OCI-LY1 (cell line): Measurements from ENCODE around the gene VWDE.

Experiments
- H2AFZ ChIP-seq: fragments of 200-600 bp; sonication (generic), shearing (Covaris generic); 2 replicates; pipeline ENCODE4 v1.6.0; 2014; ENCODE audit warnings: antibody characterized with exemption, mild to moderate bottlenecking, low read length
- H3F3A ChIP-seq: fragments of 200-600 bp; sonication (generic), shearing (Covaris generic); 2 replicates; pipeline ENCODE4 v1.6.0; 2014; ENCODE audit warnings: mild to moderate bottlenecking, antibody characterized with exemption, low read length, moderate library complexity; ENCODE audit not compliant: insufficient read depth
- H3K27ac ChIP-seq: fragments of 200-600 bp; sonication (generic); 2 replicates; pipeline ENCODE4 v1.5.1; 2014; ENCODE audit warnings: low read length, mixed run types, mild to moderate bottlenecking, low read depth; ENCODE audit not compliant: poor library complexity, severe bottlenecking
- H3K27me3 ChIP-seq: fragments of 200-600 bp; sonication (generic); 2 replicates; pipeline ENCODE4 v1.6.0; 2014; ENCODE audit warnings: antibody characterized with exemption, mild to moderate bottlenecking, low read length, moderate library complexity; ENCODE audit not compliant: insufficient read depth
- H3K36me3 ChIP-seq: fragments of 200-600 bp; sonication (generic); 2 replicates; pipeline ENCODE4 v1.6.1; 2014; ENCODE audit warnings: mild to moderate bottlenecking, antibody characterized with exemption, low read length, moderate library complexity, mixed read lengths; ENCODE audit not compliant: insufficient read depth
- H3K4me1 ChIP-seq: fragments of 200-600 bp; sonication (generic); 2 replicates; pipeline ENCODE4 v1.5.1; 2014; ENCODE audit warnings: mild to moderate bottlenecking, low read length, moderate library complexity; ENCODE audit not compliant: insufficient read depth, severe bottlenecking
- H3K4me2 ChIP-seq: fragments of 200-600 bp; sonication (generic), shearing (Covaris generic); 2 replicates; pipeline ENCODE4 v1.6.1; 2014; ENCODE audit warnings: low read length
- H3K4me3 ChIP-seq: fragments of 200-600 bp; sonication (generic); 2 replicates; pipeline ENCODE4 v1.5.1; 2014; ENCODE audit warnings: low read length, low read depth, mild to moderate bottlenecking, mixed read lengths; ENCODE audit not compliant: poor library complexity, severe bottlenecking
- H3K79me2 ChIP-seq: fragments of 200-600 bp; shearing (Covaris generic); 2 replicates; pipeline ENCODE4 v1.6.1; 2016; ENCODE audit warnings: mixed run types, low read length, mixed read lengths; ENCODE audit not compliant: insufficient read depth
- H3K9ac ChIP-seq: fragments of 200-600 bp; sonication (generic), shearing (Covaris generic); 2 replicates; pipeline ENCODE4 v1.6.1; 2014; ENCODE audit warnings: mild to moderate bottlenecking, low read length, mixed read lengths
- H3K9me2 ChIP-seq: fragments of 200-600 bp; sonication (generic), shearing (Covaris generic); 2 replicates; pipeline ENCODE4 v1.6.1; 2014; ENCODE audit warnings: low read depth, mild to moderate bottlenecking, low read length, mixed read lengths
- H3K9me3 ChIP-seq: fragments of 200-600 bp; shearing (Covaris generic); 2 replicates; pipeline ENCODE4 v1.6.1; 2014; ENCODE audit warnings: low read length, mixed read lengths
- H4K20me1 ChIP-seq: fragments of 200-600 bp; sonication (generic), shearing (Covaris generic); 2 replicates; pipeline ENCODE4 v1.6.0; 2016; ENCODE audit warnings: mild to moderate bottlenecking, low read length; ENCODE audit not compliant: insufficient read depth
- EZH2 ChIP-seq: fragments of 200-600 bp; sonication (generic), shearing (Covaris generic); IDR thresholded peaks from 2 replicates; pipeline ENCODE4 v1.8.0; 2017; ENCODE audit warnings: borderline replicate concordance, mixed run types, mild to moderate bottlenecking, antibody characterized with exemption, low read length, moderate library complexity, mixed read lengths
- TF ChIP-seq, protein P1 (sequence below): fragments of 200-600 bp; sonication (generic), shearing (Covaris generic); IDR thresholded peaks from 2 replicates; pipeline ENCODE4 v1.5.1; 2017; ENCODE audit warnings: mild to moderate bottlenecking, antibody characterized with exemption, low read length, moderate library complexity, mixed read lengths

VWDE gene

DNA sequence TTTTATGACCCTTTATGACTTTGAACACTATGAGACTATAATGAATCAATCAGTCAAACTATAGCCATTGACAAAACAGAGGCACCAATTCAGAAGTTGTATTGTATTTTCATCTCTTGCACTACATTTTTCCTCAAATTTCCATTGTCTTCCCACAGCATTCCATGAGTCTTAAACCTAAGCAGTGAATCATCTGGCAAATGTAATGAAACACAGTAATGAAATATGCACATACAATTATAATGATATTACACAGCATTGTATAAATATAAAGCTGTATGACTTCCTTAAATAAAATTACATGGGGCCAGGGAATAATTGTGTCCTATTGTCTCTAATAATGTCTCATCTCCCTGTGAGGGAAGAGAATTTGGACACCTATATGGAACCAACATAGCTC is 45.0 kb downstream of the VWDE start:
- Histone ChIP-seq H3K9me2 (no peaks in the 10 kb centered on the region), H3K27ac (no peak overlapping the region), H3K9me3 (no peaks in the 10 kb centered on the region), H3K4me3 (no peak overlapping the region), H2AFZ (no peak overlapping the region), H3K4me1 (no peaks in the 10 kb centered on the region), H3K9ac (no peak overlapping the region), H3F3A (no peaks in the 10 kb centered on the region), H3K4me2 (no peak overlapping the region), H3K27me3 (no peaks in the 10 kb centered on the region), H3K79me2 (no peaks in the 10 kb centered on the region), H3K36me3 (no peaks in the 10 kb centered on the region), H4K20me1 (no peaks in the 10 kb centered on the region)
- TF ChIP-seq EZH2, result no peak
- TF ChIP-seq, protein P1, sequence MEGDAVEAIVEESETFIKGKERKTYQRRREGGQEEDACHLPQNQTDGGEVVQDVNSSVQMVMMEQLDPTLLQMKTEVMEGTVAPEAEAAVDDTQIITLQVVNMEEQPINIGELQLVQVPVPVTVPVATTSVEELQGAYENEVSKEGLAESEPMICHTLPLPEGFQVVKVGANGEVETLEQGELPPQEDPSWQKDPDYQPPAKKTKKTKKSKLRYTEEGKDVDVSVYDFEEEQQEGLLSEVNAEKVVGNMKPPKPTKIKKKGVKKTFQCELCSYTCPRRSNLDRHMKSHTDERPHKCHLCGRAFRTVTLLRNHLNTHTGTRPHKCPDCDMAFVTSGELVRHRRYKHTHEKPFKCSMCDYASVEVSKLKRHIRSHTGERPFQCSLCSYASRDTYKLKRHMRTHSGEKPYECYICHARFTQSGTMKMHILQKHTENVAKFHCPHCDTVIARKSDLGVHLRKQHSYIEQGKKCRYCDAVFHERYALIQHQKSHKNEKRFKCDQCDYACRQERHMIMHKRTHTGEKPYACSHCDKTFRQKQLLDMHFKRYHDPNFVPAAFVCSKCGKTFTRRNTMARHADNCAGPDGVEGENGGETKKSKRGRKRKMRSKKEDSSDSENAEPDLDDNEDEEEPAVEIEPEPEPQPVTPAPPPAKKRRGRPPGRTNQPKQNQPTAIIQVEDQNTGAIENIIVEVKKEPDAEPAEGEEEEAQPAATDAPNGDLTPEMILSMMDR, result no peak

DNA sequence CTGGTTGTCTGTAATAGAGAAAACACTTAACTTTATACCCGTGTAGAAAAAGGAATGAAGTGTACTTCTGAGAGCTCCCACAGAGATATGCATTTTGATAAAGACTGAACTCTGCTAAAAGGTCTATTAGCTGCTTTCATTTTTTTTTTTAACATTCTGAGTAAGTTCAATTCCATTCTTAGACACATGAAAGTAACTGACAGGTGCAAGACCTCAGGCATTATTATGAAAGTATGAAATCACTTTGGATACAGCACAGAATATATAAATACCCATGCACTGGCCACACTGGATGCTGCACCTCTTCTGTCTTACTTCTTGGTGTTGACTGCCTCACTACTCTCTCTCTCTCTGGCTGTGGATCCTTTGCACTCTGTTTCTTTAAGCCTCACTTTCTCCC is 46.2 kb downstream of the VWDE start:
- H2AFZ ChIP-seq, result no peak overlapping the region
- no peak overlapping the region for H3K4me2 ChIP-seq
- H4K20me1 ChIP-seq, result no peaks in the 10 kb centered on the region
- H3F3A ChIP-seq, result no peaks in the 10 kb centered on the region
- no peaks in the 10 kb centered on the region for H3K27me3 ChIP-seq
- no peak overlapping the region for H3K27ac ChIP-seq
- no peak overlapping the region for H3K4me3 ChIP-seq
- no peaks in the 10 kb centered on the region for H3K9me2 ChIP-seq
- H3K4me1 ChIP-seq, result no peaks in the 10 kb centered on the region
- no peaks in the 10 kb centered on the region for H3K9me3 ChIP-seq
- H3K9ac ChIP-seq, result no peak overlapping the region
- TF ChIP-seq EZH2, result no peak
- TF ChIP-seq, protein P1, result no peak
- H3K79me2 ChIP-seq, result no peaks in the 10 kb centered on the region
- no peaks in the 10 kb centered on the region for H3K36me3 ChIP-seq

DNA sequence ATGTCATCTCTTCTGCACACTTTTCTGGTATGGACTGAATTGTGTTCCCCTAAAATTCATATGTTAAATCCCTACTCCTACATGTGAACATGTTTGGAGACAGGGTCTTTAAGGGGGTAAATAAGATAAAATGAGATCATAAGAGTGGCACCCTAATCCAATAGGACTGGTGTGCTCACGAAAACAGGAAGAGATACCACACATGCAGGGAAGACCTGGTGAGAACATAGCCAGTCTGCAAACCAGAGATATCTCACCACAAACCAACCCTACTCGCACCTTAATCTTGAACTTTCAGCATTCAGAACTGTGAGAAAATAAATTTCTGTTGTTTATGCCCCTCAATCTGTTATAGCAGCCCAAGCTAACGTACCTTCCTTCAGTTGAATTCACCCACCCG is 51.8 kb downstream of the VWDE start:
- no peaks in the 10 kb centered on the region for H4K20me1 ChIP-seq
- H2AFZ ChIP-seq, result no peak overlapping the region
- no peaks in the 10 kb centered on the region for H3K9me2 ChIP-seq
- no peak overlapping the region for H3K4me3 ChIP-seq
- no peaks in the 10 kb centered on the region for H3K27me3 ChIP-seq
- H3F3A ChIP-seq, result no peaks in the 10 kb centered on the region
- TF ChIP-seq EZH2, result no peak
- TF ChIP-seq, protein P1, result no peak
- H3K4me1 ChIP-seq, result no peaks in the 10 kb centered on the region
- H3K9me3 ChIP-seq, result no peaks in the 10 kb centered on the region
- no peak overlapping the region for H3K27ac ChIP-seq
- H3K79me2 ChIP-seq, result no peaks in the 10 kb centered on the region
- no peaks in the 10 kb centered on the region for H3K36me3 ChIP-seq
- H3K9ac ChIP-seq, result no peak overlapping the region
- no peak overlapping the region for H3K4me2 ChIP-seq
